K562 (cell line): ENCODE measurements around the gene RPL14. TPM values are rescaled to one million over a fixed set of nuclear protein-coding genes. Genes with fewer than 3 reads are reported as not detected.

ENCODE experiments used
- ATAC-seq: fragments of 200-7000 bp; cut with Tn5 transposase; 3 replicates; pipeline ENCODE4 v1.9.1; 2020; ENCODE audit warnings: moderate library complexity
- BruUV-seq: library from RNA; stranded (reverse); fragments of 400-500 nt; replicated peaks from 2 replicates; lab custom pipeline; 2021; lab: Mats Ljungman, UMichigan
- CTCF ChIA-PET: fragments of 300-600 bp; formaldehyde crosslinking; extraction: SDS; loops from one replicate; lab custom pipeline; 2021; ENCODE audit warnings: low intra/inter-chr PET ratio; lab: Yijun Ruan, JAX
- POLR2A ChIA-PET: fragments of 300-600, 350-650 bp; sonication (Branson Sonifier 250); formaldehyde crosslinking; extraction: SDS; loops from one replicate; lab custom pipeline; 2021; ENCODE audit warnings: antibody characterized with exemption, inconsistent platforms; lab: Yijun Ruan, JAX
- DNase-seq, 4 experiments: peaks; one replicate each; pipeline versions ENCODE4 v3.0.0 to v3.0.0-alpha.2; 2011 to 2018; ENCODE audit warnings: low spot score in 3 of 4, mixed read lengths in 3 of 4; ENCODE audit errors: extremely low read depth in 1 of 4
- FAIRE-seq: peaks from 2 replicates; lab custom pipeline; 2011; peaks lifted over from hg19 to GRCh38; lab: Jason Lieb, UNC
- H2AFZ ChIP-seq: 2 replicates; pipeline ENCODE4 v1.6.0; 2011; ENCODE audit warnings: low read depth, low read length, control low read depth, inconsistent platforms
- H3K27ac ChIP-seq: fragments of 200-600 bp; 3 replicates; pipeline ENCODE4 v1.8.0; 2011; ENCODE audit warnings: low read depth, mild to moderate bottlenecking, control low read depth, inconsistent platforms, low read length, moderate library complexity, mixed read lengths; ENCODE audit errors: extremely low read depth
- H3K27me3 ChIP-seq, 2 experiments: fragments of 300-600 bp in 1 of 2; 2 replicates in 1 of 2; 3 replicates in 1 of 2; pipeline versions ENCODE4 v1.6.0 to v1.8.0; 2011; ENCODE audit warnings: inconsistent platforms in 2 of 2, low read length in 2 of 2, mild to moderate bottlenecking in 1 of 2, mixed read lengths in 1 of 2, moderate library complexity in 1 of 2; ENCODE audit not compliant: control insufficient read depth in 2 of 2, insufficient read depth in 2 of 2
- H3K36me3 ChIP-seq: fragments of 300-600 bp; 3 replicates; pipeline ENCODE4 v1.8.0; 2011; ENCODE audit warnings: mild to moderate bottlenecking, low read length, inconsistent platforms; ENCODE audit not compliant: control insufficient read depth, insufficient read depth
- H3K4me1 ChIP-seq, 2 experiments: fragments of 200-600 bp in 1 of 2; replicated peaks in 1 of 2; 2 replicates in 1 of 2; 3 replicates in 1 of 2; pipeline versions ENCODE4 v1.5.1 to v1.8.0; 2011; ENCODE audit warnings: inconsistent platforms in 2 of 2, low read length in 2 of 2, mild to moderate bottlenecking in 1 of 2, mixed read lengths in 1 of 2, moderate library complexity in 1 of 2; ENCODE audit not compliant: control insufficient read depth in 2 of 2, insufficient read depth in 2 of 2
- H3K4me2 ChIP-seq: 2 replicates; pipeline ENCODE4 v1.6.1; 2011; ENCODE audit warnings: low read length, control low read depth, inconsistent platforms, mixed read lengths; ENCODE audit not compliant: insufficient read depth
- H3K4me3 ChIP-seq: fragments of 200-600 bp; sonication (generic), shearing (Covaris generic); 2 replicates; pipeline ENCODE4 v1.5.1; 2016; ENCODE audit warnings: control low read depth, inconsistent platforms
- H3K79me2 ChIP-seq: fragments of 200-600 bp; 3 replicates; pipeline ENCODE4 v1.8.0; 2011; ENCODE audit warnings: low read length, inconsistent platforms; ENCODE audit not compliant: control insufficient read depth, insufficient read depth
- H3K9ac ChIP-seq, 2 experiments: 2 replicates each; pipeline versions ENCODE4 v1.6.0 to v1.6.1; 2011; ENCODE audit warnings: low read depth in 2 of 2, low read length in 2 of 2, control low read depth in 1 of 2, inconsistent platforms in 1 of 2, mild to moderate bottlenecking in 1 of 2, mixed read lengths in 1 of 2; ENCODE audit not compliant: insufficient read depth in 1 of 2
- H3K9me1 ChIP-seq: one replicate; pipeline ENCODE4 v1.6.0; 2011; ENCODE audit warnings: inconsistent platforms, mild to moderate bottlenecking, low read length, moderate library complexity; ENCODE audit not compliant: control insufficient read depth, insufficient read depth
- H3K9me3 ChIP-seq: replicated peaks from 2 replicates; pipeline ENCODE4 v1.5.1; 2011; ENCODE audit warnings: low read depth, low read length, inconsistent platforms; ENCODE audit not compliant: control insufficient read depth, insufficient read depth
- H4K20me1 ChIP-seq: replicated peaks from 2 replicates; pipeline ENCODE4 v1.6.1; 2011; ENCODE audit warnings: low read length, inconsistent platforms, mixed read lengths; ENCODE audit not compliant: control insufficient read depth, insufficient read depth
- KHSRP ChIP-seq: fragments of 450-650 bp; IDR thresholded peaks from 2 replicates; pipeline ENCODE4 v1.6.1; 2017
- TFAM ChIP-seq: fragments of 250-450 bp; sonication (Bioruptor Pico); conservative IDR thresholded peaks from 2 replicates; pipeline ENCODE4 v1.5.0; 2021; ENCODE audit warnings: mild to moderate bottlenecking, moderate library complexity
- WGBS: fragments of 100-300 bp; shearing (Covaris generic); methylation state at CpG from one replicate; pipeline ENCODE4 v1.1.6; 2016; ENCODE audit warnings: low coverage, mixed read lengths; ENCODE audit not compliant: insufficient coverage; ENCODE audit errors: missing lambda C conversion rate; 5-methylcytosine and 5-hydroxymethylcytosine counted together
- in situ Hi-C: fragments of 300-500 bp; cut with MboI; formaldehyde crosslinking; loops from 4 replicates; pipeline ENCODE4 v1.15.0; 2018; ENCODE audit warnings: inconsistent platforms, mixed read lengths
- intact Hi-C: fragments of 100-400 bp; cut with micrococcal nuclease; formaldehyde crosslinking; loops from 2 replicates; pipeline ENCODE4 v1.14.2; 2022
- polyA plus RNA-seq, 8 experiments: library from polyadenylated mRNA; depleted of rRNA in 4 of 8; stranded (reverse) in 5 of 8; unstranded in 3 of 8; fragments of >200 nt; fragmentation: Nextera tagmentation in 2 of 8; fragmentation: Illumina TruSeq in 1 of 8; extraction: Ambion mirVana in 2 of 8; extraction: Trizol in 1 of 8; gene quantifications; 2 replicates each; pipeline versions ENCODE4 v1.2.1 to v1.2.3, GENCODE V29; 2011 to 2014; ENCODE audit warnings: inconsistent platforms in 1 of 8, missing spikeins in 1 of 8
- total RNA-seq, 7 experiments: library from RNA; depleted of rRNA in 6 of 7; stranded (reverse); fragments of >200 nt in 6 of 7; fragmentation: Illumina TruSeq in 2 of 7; extraction: Trizol in 2 of 7; gene quantifications; 2 replicates each; pipeline versions ENCODE4 v1.2.1 to v1.2.3, GENCODE V29; 2011 to 2021; ENCODE audit warnings: low replicate concordance in 1 of 7
- TF ChIP-seq, protein P1 (sequence below), 2 experiments: fragments of 450-650 bp in 1 of 2; sonication (generic) in 1 of 2; formaldehyde crosslinking in 1 of 2; IDR thresholded peaks in 1 of 2; conservative IDR thresholded peaks in 1 of 2; 2 replicates each; pipeline versions ENCODE4 v1.6.1 to v1.8.1; 2016 to 2023; ENCODE audit warnings: mild to moderate bottlenecking in 2 of 2, moderate library complexity in 2 of 2, inconsistent platforms in 1 of 2, missing genetic modification reagents in 1 of 2
- TF ChIP-seq, protein P2 (sequence below): sonication (generic); formaldehyde crosslinking; IDR thresholded peaks from 2 replicates; pipeline ENCODE4 v1.8.0; 2022; ENCODE audit warnings: missing genetic modification reagents, mild to moderate bottlenecking, moderate library complexity, borderline replicate concordance

Gene RPL14
- total and polyA plus RNA-seq, 9 of the 15 experiments (the other 6 are each of a cell fraction or from before 2014, with no cell fraction given) = 851 to 4,649 (median 2,133) TPM

DNA sequence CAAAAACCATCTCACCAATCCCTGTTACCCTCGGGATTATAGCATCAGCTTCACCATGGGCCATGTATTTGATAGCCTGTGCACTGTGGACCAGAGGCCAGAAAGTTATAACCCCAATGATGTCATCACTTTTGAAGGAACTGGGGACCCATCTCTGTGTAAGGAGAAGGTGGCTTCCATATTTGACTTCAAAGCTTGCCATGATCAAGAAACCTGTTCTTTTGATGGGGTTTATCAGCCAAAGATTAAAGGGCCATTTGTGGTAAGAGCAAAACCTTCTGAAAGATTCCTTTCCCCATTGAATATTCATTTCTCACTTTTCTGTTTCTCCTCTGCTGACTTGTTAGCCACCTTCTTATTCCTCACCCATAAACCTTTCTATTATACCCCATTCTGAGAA, 34.3 kb upstream of the RPL14 start:
- no peaks in the 10 kb centered on the region for H3K79me2 ChIP-seq
- H3K9me3 ChIP-seq = no peaks in the 10 kb centered on the region
- FAIRE-seq = no peak
- H2AFZ ChIP-seq = no peak overlapping the region
- no peaks in the 10 kb centered on the region for H3K9me1 ChIP-seq
- CTCF ChIA-PET = no interaction called here
- intact Hi-C loops = no loop called here
- H3K4me3 ChIP-seq = no peak overlapping the region
- no peaks in the 10 kb centered on the region for H3K27me3 ChIP-seq
- no peak overlapping the region for H3K4me2 ChIP-seq
- WGBS = 32% methylated on average over 1 of the region's 1 CpG
- DNase-seq = no peak
- in situ Hi-C loops = no loop called here
- no peak overlapping the region for H3K9ac ChIP-seq
- no TSS peak for BruUV-seq
- TF ChIP-seq, protein P1, sequence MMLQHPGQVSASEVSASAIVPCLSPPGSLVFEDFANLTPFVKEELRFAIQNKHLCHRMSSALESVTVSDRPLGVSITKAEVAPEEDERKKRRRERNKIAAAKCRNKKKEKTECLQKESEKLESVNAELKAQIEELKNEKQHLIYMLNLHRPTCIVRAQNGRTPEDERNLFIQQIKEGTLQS (IDR thresholded peaks at IDR 0.05) = peak; percentile 38; the same call in 1 of the 2 replicates
- TF ChIP-seq, protein P1 (CRISPR knock-in tag; conservative IDR thresholded peaks at IDR 0.05) = no peak
- TF ChIP-seq TFAM (CRISPR knock-in tag) = no peak
- TF ChIP-seq, protein P2, sequence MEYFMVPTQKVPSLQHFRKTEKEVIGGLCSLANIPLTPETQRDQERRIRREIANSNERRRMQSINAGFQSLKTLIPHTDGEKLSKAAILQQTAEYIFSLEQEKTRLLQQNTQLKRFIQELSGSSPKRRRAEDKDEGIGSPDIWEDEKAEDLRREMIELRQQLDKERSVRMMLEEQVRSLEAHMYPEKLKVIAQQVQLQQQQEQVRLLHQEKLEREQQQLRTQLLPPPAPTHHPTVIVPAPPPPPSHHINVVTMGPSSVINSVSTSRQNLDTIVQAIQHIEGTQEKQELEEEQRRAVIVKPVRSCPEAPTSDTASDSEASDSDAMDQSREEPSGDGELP = no peak
- no peak for TF ChIP-seq KHSRP
- TF ChIP-seq, all 486 proteins: peak for 1
- peaks cover 0 to 6% of the 10 kb centered on the region in 2 experiments; a peak in 2 of 5 replicates for H3K4me1 ChIP-seq
- ATAC-seq = no peak
- H3K27ac ChIP-seq = no peak overlapping the region
- H3K36me3 ChIP-seq = no peaks in the 10 kb centered on the region
- POLR2A ChIA-PET = interaction anchor here (0.5 to 0.7 kb wide), 2 partner anchors 38 to 94 kb away, joined by 3 read pairs; no protein-coding TSS in a partner anchor
- H4K20me1 ChIP-seq = no peaks in the 10 kb centered on the region
